GM12892 (cell line): ENCODE measurements around the gene CCNB1IP1.

Source experiments
- POLR2A ChIP-seq: IDR thresholded peaks from 2 replicates; pipeline ENCODE4 v1.6.1; 2011; ENCODE audit warnings: low read depth, low read length, control low read depth
- POLR2AphosphoS5 ChIP-seq: IDR thresholded peaks from 2 replicates; pipeline ENCODE4 v1.6.1; 2011; ENCODE audit warnings: low read depth, low read length, control low read depth

DNA sequence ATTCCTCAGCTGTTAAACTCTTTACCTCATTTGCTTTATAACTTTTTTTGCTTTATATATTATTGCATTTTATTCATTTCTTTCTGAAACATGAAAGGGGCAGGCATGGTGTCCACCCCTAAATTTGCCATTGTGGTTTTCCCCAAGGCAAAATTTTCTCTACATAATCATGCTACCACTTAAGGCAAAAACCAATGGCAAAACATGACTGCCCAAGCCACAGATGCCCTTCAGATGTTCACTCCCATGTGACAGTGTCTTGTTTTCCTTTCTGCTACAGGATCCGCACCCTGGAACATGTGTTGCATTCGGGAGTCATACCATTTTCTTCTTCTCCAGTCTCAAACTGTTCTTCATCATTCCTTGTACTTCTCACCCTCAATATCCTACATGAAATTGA lies 55.7 kb downstream of the CCNB1IP1 start:
- TF ChIP-seq POLR2AphosphoS5 = no peak
- TF ChIP-seq POLR2A = no peak
